Keratinocyte (primary cell): ENCODE data around the gene ZFYVE1. TPM values are rescaled to one million over a fixed set of nuclear protein-coding genes. Genes with fewer than 3 reads are reported as not detected.

Experiments used
- DNase-seq: peaks from one replicate; pipeline ENCODE4 v3.0.0-alpha.2; 2011; ENCODE audit warnings: low read depth, missing footprints, low spot score
- FAIRE-seq: peaks from 2 replicates; lab custom pipeline; 2011; peaks lifted over from hg19 to GRCh38; lab: Jason Lieb, UNC
- H2AFZ ChIP-seq: 2 replicates; pipeline ENCODE4 v1.6.0; 2012; ENCODE audit warnings: low read length, control low read depth, inconsistent platforms; ENCODE audit not compliant: control insufficient read depth
- H3K27ac ChIP-seq: 2 replicates; pipeline ENCODE4 v1.5.1; 2011; ENCODE audit warnings: low read length; ENCODE audit not compliant: control insufficient read depth, insufficient read depth
- H3K27me3 ChIP-seq: 3 replicates; pipeline ENCODE4 v1.6.0; 2011; ENCODE audit warnings: low read length; ENCODE audit not compliant: control insufficient read depth, insufficient read depth; ENCODE audit errors: extremely low read depth
- H3K36me3 ChIP-seq, 2 experiments: 2 replicates in 1 of 2; 3 replicates in 1 of 2; pipeline ENCODE4 v1.5.1; 2011; ENCODE audit warnings: low read length in 2 of 2, mild to moderate bottlenecking in 1 of 2; ENCODE audit not compliant: control insufficient read depth in 2 of 2, insufficient read depth in 2 of 2; ENCODE audit errors: extremely low read depth in 1 of 2
- H3K4me1 ChIP-seq: 3 replicates; pipeline ENCODE4 v1.5.1; 2011; ENCODE audit warnings: low read length; ENCODE audit not compliant: control insufficient read depth, insufficient read depth; ENCODE audit errors: extremely low read depth
- H3K4me2 ChIP-seq: 3 replicates; pipeline ENCODE4 v1.6.0; 2011; ENCODE audit warnings: low read depth, low read length; ENCODE audit not compliant: control insufficient read depth, insufficient read depth; ENCODE audit errors: extremely low read depth
- H3K4me3 ChIP-seq, 3 experiments: fragments of 200-600 bp in 1 of 3; sonication (generic) in 1 of 3; 2 replicates in 2 of 3; 3 replicates in 1 of 3; pipeline ENCODE4 v1.5.1; 2011 to 2016; ENCODE audit warnings: low read length in 3 of 3, mild to moderate bottlenecking in 3 of 3, control low read depth in 2 of 3, inconsistent platforms in 1 of 3, low read depth in 1 of 3, mixed read lengths in 1 of 3, mixed run types in 1 of 3, moderate library complexity in 1 of 3; ENCODE audit not compliant: control insufficient read depth in 2 of 3, insufficient read depth in 2 of 3; ENCODE audit errors: extremely low read depth in 1 of 3
- H3K79me2 ChIP-seq: 2 replicates; pipeline ENCODE4 v1.6.0; 2012; ENCODE audit warnings: low read length; ENCODE audit not compliant: control insufficient read depth, insufficient read depth
- H3K9ac ChIP-seq: 3 replicates; pipeline ENCODE4 v1.6.0; 2011; ENCODE audit warnings: low read length; ENCODE audit not compliant: control insufficient read depth, insufficient read depth; ENCODE audit errors: extremely low read depth
- H3K9me1 ChIP-seq: 3 replicates; pipeline ENCODE4 v1.6.0; 2011; ENCODE audit warnings: low read length; ENCODE audit not compliant: control insufficient read depth, insufficient read depth; ENCODE audit errors: extremely low read depth
- H3K9me3 ChIP-seq: 2 replicates; pipeline ENCODE4 v1.5.1; 2012; ENCODE audit warnings: low read depth, low read length; ENCODE audit not compliant: control insufficient read depth
- H4K20me1 ChIP-seq: 3 replicates; pipeline ENCODE4 v1.6.0; 2011; ENCODE audit warnings: low read length; ENCODE audit not compliant: control insufficient read depth, insufficient read depth; ENCODE audit errors: extremely low read depth
- CTCF ChIP-seq, 3 experiments: IDR thresholded peaks in 1 of 3; conservative IDR thresholded peaks in 1 of 3; optimal IDR thresholded peaks in 1 of 3; 2 replicates in 2 of 3; 3 replicates in 1 of 3; pipeline versions ENCODE3 to v1.5.1; 2011; ENCODE audit warnings: low read length in 3 of 3, mild to moderate bottlenecking in 3 of 3, moderate library complexity in 2 of 3, control low read depth in 1 of 3, inconsistent platforms in 1 of 3; ENCODE audit not compliant: insufficient read depth in 2 of 3; ENCODE audit errors: extremely low read depth in 1 of 3
- EZH2 ChIP-seq: IDR thresholded peaks from one replicate; pipeline ENCODE4 v1.6.1; 2012; ENCODE audit warnings: inconsistent platforms, mild to moderate bottlenecking, low read length, moderate library complexity
- dilution Hi-C: fragments of 300-500 bp; cut with MboI; formaldehyde crosslinking; loops from one replicate; pipeline ENCODE4 v1.7.0; 2020; ENCODE audit warnings: low sequenced_read_pairs; ENCODE audit not compliant: extremely low pct_ligation_motif_present
- polyA plus RNA-seq, 5 experiments: library from polyadenylated mRNA; depleted of rRNA in 3 of 5; stranded (reverse) in 3 of 5; stranded (forward) in 1 of 5; unstranded in 1 of 5; fragments of >200 nt; gene quantifications; 1 replicate in 1 of 5; 2 replicates in 3 of 5; 3 replicates in 1 of 5; pipeline versions ENCODE4 v1.2.1 to v1.2.3, GENCODE V29; 2011 to 2012; ENCODE audit warnings: missing spikeins in 2 of 5, low read depth in 1 of 5, low replicate concordance in 1 of 5

Gene ZFYVE1
- polyA plus RNA-seq, 1 donor (not counting 4 experiments of a cell fraction or from before 2014, with no cell fraction given) = 10.8 TPM

DNA sequence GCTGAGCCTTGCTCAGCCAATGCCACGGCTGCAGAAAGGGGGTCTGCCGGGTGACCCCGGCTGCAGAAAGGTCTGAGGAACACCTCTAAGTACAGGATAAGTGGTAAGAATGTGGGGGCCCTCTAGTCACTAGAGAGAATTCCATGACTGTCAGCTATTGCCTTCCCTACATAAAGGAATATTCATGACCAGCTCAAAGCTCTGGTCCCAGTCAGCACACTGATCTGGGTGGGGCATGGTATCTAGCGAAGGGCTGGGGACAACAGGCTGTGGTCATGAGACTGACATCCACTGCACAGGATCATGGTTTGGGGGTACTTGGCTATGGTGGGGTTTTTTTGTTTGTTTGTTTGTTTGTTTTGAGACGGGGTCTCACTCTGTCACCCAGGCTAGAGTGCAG lies 58.6 kb downstream of the ZFYVE1 start:
- H3K4me1 ChIP-seq = no peaks in the 10 kb centered on the region
- H3K27me3 ChIP-seq = no peaks in the 10 kb centered on the region
- no peaks in the 10 kb centered on the region for H3K9me1 ChIP-seq
- dilution Hi-C loops = no loop called here
- no peaks in the 10 kb centered on the region for H3K9me3 ChIP-seq
- TF ChIP-seq EZH2 = no peak
- no peak for TF ChIP-seq CTCF (optimal IDR thresholded peaks at IDR 0.05 in 1 of 3, IDR thresholded peaks at IDR 0.05 in 1 of 3, conservative IDR thresholded peaks at IDR 0.05 in 1 of 3; ENCODE audit: extremely low read depth in 1 of 3, insufficient read depth in 2 of 3, low read length in 3 of 3)
- FAIRE-seq (no peak), DNase-seq (no peak)
- H3K9ac ChIP-seq = no peak overlapping the region
- no peaks in the 10 kb centered on the region for H4K20me1 ChIP-seq
- no peak overlapping the region for H2AFZ ChIP-seq
- H3K4me2 ChIP-seq = no peak overlapping the region
- H3K36me3 ChIP-seq = peaks cover 0 to 18% of the 10 kb centered on the region in 2 experiments
- H3K79me2 ChIP-seq = no peaks in the 10 kb centered on the region
- H3K4me3 ChIP-seq = no peak overlapping the region
- H3K27ac ChIP-seq = no peak overlapping the region

DNA sequence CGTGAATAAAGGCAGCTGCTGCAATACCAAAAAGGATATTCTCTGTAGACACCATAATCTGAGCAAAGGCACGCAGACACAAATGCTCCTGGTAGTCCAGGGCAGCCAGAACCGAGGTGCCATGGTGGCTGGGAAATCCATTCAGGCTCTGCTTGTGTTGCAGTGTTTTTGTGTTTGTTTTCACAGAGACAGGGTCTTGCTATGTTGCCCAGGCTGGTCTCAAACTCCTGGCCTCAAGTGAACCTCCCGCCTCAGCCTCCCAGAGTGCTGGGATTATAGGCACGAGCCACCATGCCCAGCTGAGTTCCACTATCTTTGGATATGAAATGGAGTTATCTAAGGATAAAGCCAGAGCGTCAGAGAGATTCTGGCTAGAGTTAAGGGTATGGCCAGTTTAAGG lies 60.9 kb downstream of the ZFYVE1 start:
- peaks cover 16% of the 10 kb centered on the region for H3K4me1 ChIP-seq
- peaks cover 3 to 10% of the 10 kb centered on the region in 2 experiments for H3K36me3 ChIP-seq
- TF ChIP-seq CTCF (optimal IDR thresholded peaks at IDR 0.05 in 1 of 3, IDR thresholded peaks at IDR 0.05 in 1 of 3, conservative IDR thresholded peaks at IDR 0.05 in 1 of 3; ENCODE audit: extremely low read depth in 1 of 3, insufficient read depth in 2 of 3, low read length in 3 of 3) (no peak), EZH2 (no peak)
- H3K27ac ChIP-seq = no peak overlapping the region
- no peaks in the 10 kb centered on the region for H3K27me3 ChIP-seq
- no peak overlapping the region for H3K9ac ChIP-seq
- no peaks in the 10 kb centered on the region for H3K79me2 ChIP-seq
- H3K9me3 ChIP-seq = no peaks in the 10 kb centered on the region
- no peaks in the 10 kb centered on the region for H4K20me1 ChIP-seq
- H3K4me3 ChIP-seq = no peak overlapping the region
- DNase-seq (no peak), FAIRE-seq (no peak)
- no peak overlapping the region for H3K4me2 ChIP-seq
- peaks cover 3% of the 10 kb centered on the region for H3K9me1 ChIP-seq
- dilution Hi-C loops = no loop called here
- no peak overlapping the region for H2AFZ ChIP-seq
